Thymus (tissue), 11 donors: ENCODE results near the gene QTRT2. TPM values are rescaled to one million over a fixed set of nuclear protein-coding genes. Genes with fewer than 3 reads are reported as not detected.

Experiments
- DNase-seq, 9 donors: peaks; one replicate each; pipeline ENCODE4 v3.0.0-alpha.2; 2013; ENCODE audit warnings: low spot score in 9 of 9, low read depth in 6 of 9, missing footprints in 1 of 9
- H3K27ac ChIP-seq, 2 donors: one replicate each; pipeline ENCODE4 v1.5.1; 2013; ENCODE audit warnings: control low read depth in 1 of 2, low read depth in 1 of 2, low read length in 1 of 2, mild to moderate bottlenecking in 1 of 2, moderate library complexity in 1 of 2
- H3K27me3 ChIP-seq, 2 donors: one replicate each; pipeline ENCODE4 v1.5.1; 2013; ENCODE audit warnings: low read length in 1 of 2; ENCODE audit not compliant: control insufficient read depth in 2 of 2, insufficient read depth in 1 of 2
- H3K36me3 ChIP-seq, 2 donors: one replicate each; pipeline ENCODE4 v1.5.1; 2013; ENCODE audit warnings: low read length in 1 of 2, mild to moderate bottlenecking in 1 of 2, moderate library complexity in 1 of 2; ENCODE audit not compliant: control insufficient read depth in 2 of 2, insufficient read depth in 2 of 2
- H3K4me1 ChIP-seq, 2 donors: one replicate each; pipeline ENCODE4 v1.5.1; 2013; ENCODE audit warnings: low read length in 2 of 2; ENCODE audit not compliant: control insufficient read depth in 2 of 2, insufficient read depth in 2 of 2
- H3K4me3 ChIP-seq, 2 donors: one replicate each; pipeline ENCODE4 v1.5.1; 2013; ENCODE audit warnings: low read length in 2 of 2, control low read depth in 1 of 2, mild to moderate bottlenecking in 1 of 2
- H3K9me3 ChIP-seq, 2 donors: one replicate each; pipeline ENCODE4 v1.5.1; 2013; ENCODE audit warnings: low read length in 1 of 2, mild to moderate bottlenecking in 1 of 2; ENCODE audit not compliant: control insufficient read depth in 2 of 2, insufficient read depth in 1 of 2
- WGBS: extraction: QIAGEN DNeasy Blood & Tissue Kit; methylation state at CpG from one replicate; pipeline ENCODE4 v1.1.7; 2013; 5-methylcytosine and 5-hydroxymethylcytosine counted together
- polyA plus RNA-seq: library from polyadenylated mRNA; stranded (reverse); fragments of 200-250 nt; gene quantifications from one replicate; pipeline ENCODE4 v1.2.3, GENCODE V29; 2013
- total RNA-seq: library from RNA; stranded (reverse); fragments of 120-200 nt; gene quantifications from one replicate; pipeline ENCODE4 v1.2.4, GENCODE V29; 2013
- donor health status: healthy.

QTRT2 gene
- total and polyA plus RNA-seq, 2 donors, result 9.0 to 14.3 TPM

GRCh38 chr3:114033721-114034120 lies 22.8 kb upstream of the QTRT2 start:
- 90% methylated on average over 1 of the region's 1 CpG for WGBS
- no peaks in the 10 kb centered on the region for H3K27me3 ChIP-seq
- DNase-seq, result no peak
- H3K27ac ChIP-seq, result no peak overlapping the region
- no peaks in the 10 kb centered on the region for H3K4me1 ChIP-seq
- no peaks in the 10 kb centered on the region for H3K9me3 ChIP-seq
- H3K4me3 ChIP-seq, result no peak overlapping the region
- H3K36me3 ChIP-seq, result no peaks in the 10 kb centered on the region

GRCh38 chr3:114034211-114034610 lies 22.3 kb upstream of the QTRT2 start:
- Histone ChIP-seq H3K4me3 (no peak overlapping the region), H3K27me3 (no peaks in the 10 kb centered on the region), H3K36me3 (no peaks in the 10 kb centered on the region), H3K27ac (no peak overlapping the region), H3K9me3 (no peaks in the 10 kb centered on the region), H3K4me1 (no peaks in the 10 kb centered on the region)
- no peak for DNase-seq

GRCh38 chr3:114034787-114035545 lies 21.6 kb upstream of the QTRT2 start:
- Histone ChIP-seq H3K27ac (no peak overlapping the region), H3K9me3 (no peaks in the 10 kb centered on the region), H3K4me3 (no peak overlapping the region), H3K27me3 (no peaks in the 10 kb centered on the region), H3K36me3 (no peaks in the 10 kb centered on the region), H3K4me1 (no peaks in the 10 kb centered on the region)
- 98% methylated on average over 5 of the region's 5 CpGs for WGBS
- no peak for DNase-seq

- H3K9me3 ChIP-seq, result no peaks in the 10 kb centered on the region
- H3K27me3 ChIP-seq, result no peaks in the 10 kb centered on the region
- DNase-seq, result no peak
- no peak overlapping the region for H3K27ac ChIP-seq
- no peaks in the 10 kb centered on the region for H3K4me1 ChIP-seq
- WGBS, result 99% methylated on average over 3 of the region's 3 CpGs
- H3K4me3 ChIP-seq, result no peak overlapping the region
- H3K36me3 ChIP-seq, result no peaks in the 10 kb centered on the region
Measured at GRCh38 chr3:114035896-114036295, 20.6 kb upstream of the QTRT2 start.

GRCh38 chr3:114043205-114043604 lies 13.3 kb upstream of the QTRT2 start:
- no peak overlapping the region for H3K27ac ChIP-seq
- H3K36me3 ChIP-seq, result no peaks in the 10 kb centered on the region
- no peaks in the 10 kb centered on the region for H3K27me3 ChIP-seq
- H3K4me3 ChIP-seq, result no peak overlapping the region
- no peaks in the 10 kb centered on the region for H3K9me3 ChIP-seq
- DNase-seq, result no peak
- H3K4me1 ChIP-seq, result no peaks in the 10 kb centered on the region

GRCh38 chr3:114052216-114052615 lies 4.3 kb upstream of the QTRT2 start:
- no peak for DNase-seq
- no peaks in the 10 kb centered on the region for H3K4me1 ChIP-seq
- no peaks in the 10 kb centered on the region for H3K27me3 ChIP-seq
- no peaks in the 10 kb centered on the region for H3K9me3 ChIP-seq
- over 99% methylated on average over 2 of the region's 2 CpGs for WGBS
- no peak overlapping the region for H3K4me3 ChIP-seq
- H3K36me3 ChIP-seq, result no peaks in the 10 kb centered on the region
- no peak overlapping the region for H3K27ac ChIP-seq

GRCh38 chr3:114057011-114057347 lies 442 bp downstream of the QTRT2 start:
- Histone ChIP-seq H3K4me1 (peaks cover 0 to 3% of the 10 kb centered on the region in 2 donors), H3K36me3 (peaks cover 0 to 3% of the 10 kb centered on the region in 2 donors), H3K4me3 (peak overlapping the region; percentile 88 to 91), H3K27me3 (no peaks in the 10 kb centered on the region), H3K9me3 (no peaks in the 10 kb centered on the region), H3K27ac (peak overlapping the region; percentile 76 to 82)
- under 1% methylated on average over 8 of the region's 8 CpGs for WGBS
- DNase-seq, result no peak

- Histone ChIP-seq H3K36me3 (peaks cover 0 to 3% of the 10 kb centered on the region in 2 donors), H3K4me1 (peaks cover 0 to 3% of the 10 kb centered on the region in 2 donors), H3K27me3 (no peaks in the 10 kb centered on the region), H3K27ac (no peak overlapping the region), H3K9me3 (no peaks in the 10 kb centered on the region), H3K4me3 (no peak overlapping the region)
- no peak for DNase-seq
- 97% methylated on average over 8 of the region's 8 CpGs for WGBS
Measured at GRCh38 chr3:114058646-114059045, 2.1 kb downstream of the QTRT2 start.

GRCh38 chr3:114060906-114061655 lies 4.5 kb downstream of the QTRT2 start:
- Histone ChIP-seq H3K4me1 (peaks cover 0 to 3% of the 10 kb centered on the region in 2 donors), H3K9me3 (no peaks in the 10 kb centered on the region), H3K27me3 (no peaks in the 10 kb centered on the region), H3K36me3 (peaks cover 0 to 9% of the 10 kb centered on the region in 2 donors), H3K4me3 (no peak overlapping the region), H3K27ac (no peak overlapping the region)
- DNase-seq, result no peak
- WGBS, result 96% methylated on average over 8 of the region's 8 CpGs
